Keratinocyte (primary cell): ENCODE data around the gene COQ10B. TPM values are rescaled to one million over a fixed set of nuclear protein-coding genes. Genes with fewer than 3 reads are reported as not detected.

ENCODE experiments used
- DNase-seq: peaks from one replicate; pipeline ENCODE4 v3.0.0-alpha.2; 2011; ENCODE audit warnings: low read depth, missing footprints, low spot score
- FAIRE-seq: peaks from 2 replicates; lab custom pipeline; 2011; peaks lifted over from hg19 to GRCh38; lab: Jason Lieb, UNC
- H2AFZ ChIP-seq: 2 replicates; pipeline ENCODE4 v1.6.0; 2012; ENCODE audit warnings: low read length, control low read depth, inconsistent platforms; ENCODE audit not compliant: control insufficient read depth
- H3K27ac ChIP-seq: 2 replicates; pipeline ENCODE4 v1.5.1; 2011; ENCODE audit warnings: low read length; ENCODE audit not compliant: control insufficient read depth, insufficient read depth
- H3K27me3 ChIP-seq: 3 replicates; pipeline ENCODE4 v1.6.0; 2011; ENCODE audit warnings: low read length; ENCODE audit not compliant: control insufficient read depth, insufficient read depth; ENCODE audit errors: extremely low read depth
- H3K36me3 ChIP-seq, 2 experiments: 2 replicates in 1 of 2; 3 replicates in 1 of 2; pipeline ENCODE4 v1.5.1; 2011; ENCODE audit warnings: low read length in 2 of 2, mild to moderate bottlenecking in 1 of 2; ENCODE audit not compliant: control insufficient read depth in 2 of 2, insufficient read depth in 2 of 2; ENCODE audit errors: extremely low read depth in 1 of 2
- H3K4me1 ChIP-seq: 3 replicates; pipeline ENCODE4 v1.5.1; 2011; ENCODE audit warnings: low read length; ENCODE audit not compliant: control insufficient read depth, insufficient read depth; ENCODE audit errors: extremely low read depth
- H3K4me2 ChIP-seq: 3 replicates; pipeline ENCODE4 v1.6.0; 2011; ENCODE audit warnings: low read depth, low read length; ENCODE audit not compliant: control insufficient read depth, insufficient read depth; ENCODE audit errors: extremely low read depth
- H3K4me3 ChIP-seq, 3 experiments: fragments of 200-600 bp in 1 of 3; sonication (generic) in 1 of 3; 2 replicates in 2 of 3; 3 replicates in 1 of 3; pipeline ENCODE4 v1.5.1; 2011 to 2016; ENCODE audit warnings: low read length in 3 of 3, mild to moderate bottlenecking in 3 of 3, control low read depth in 2 of 3, inconsistent platforms in 1 of 3, low read depth in 1 of 3, mixed read lengths in 1 of 3, mixed run types in 1 of 3, moderate library complexity in 1 of 3; ENCODE audit not compliant: control insufficient read depth in 2 of 3, insufficient read depth in 2 of 3; ENCODE audit errors: extremely low read depth in 1 of 3
- H3K79me2 ChIP-seq: 2 replicates; pipeline ENCODE4 v1.6.0; 2012; ENCODE audit warnings: low read length; ENCODE audit not compliant: control insufficient read depth, insufficient read depth
- H3K9ac ChIP-seq: 3 replicates; pipeline ENCODE4 v1.6.0; 2011; ENCODE audit warnings: low read length; ENCODE audit not compliant: control insufficient read depth, insufficient read depth; ENCODE audit errors: extremely low read depth
- H3K9me1 ChIP-seq: 3 replicates; pipeline ENCODE4 v1.6.0; 2011; ENCODE audit warnings: low read length; ENCODE audit not compliant: control insufficient read depth, insufficient read depth; ENCODE audit errors: extremely low read depth
- H3K9me3 ChIP-seq: 2 replicates; pipeline ENCODE4 v1.5.1; 2012; ENCODE audit warnings: low read depth, low read length; ENCODE audit not compliant: control insufficient read depth
- H4K20me1 ChIP-seq: 3 replicates; pipeline ENCODE4 v1.6.0; 2011; ENCODE audit warnings: low read length; ENCODE audit not compliant: control insufficient read depth, insufficient read depth; ENCODE audit errors: extremely low read depth
- CTCF ChIP-seq, 3 experiments: IDR thresholded peaks in 1 of 3; conservative IDR thresholded peaks in 1 of 3; optimal IDR thresholded peaks in 1 of 3; 2 replicates in 2 of 3; 3 replicates in 1 of 3; pipeline versions ENCODE3 to v1.5.1; 2011; ENCODE audit warnings: low read length in 3 of 3, mild to moderate bottlenecking in 3 of 3, moderate library complexity in 2 of 3, control low read depth in 1 of 3, inconsistent platforms in 1 of 3; ENCODE audit not compliant: insufficient read depth in 2 of 3; ENCODE audit errors: extremely low read depth in 1 of 3
- EZH2 ChIP-seq: IDR thresholded peaks from one replicate; pipeline ENCODE4 v1.6.1; 2012; ENCODE audit warnings: inconsistent platforms, mild to moderate bottlenecking, low read length, moderate library complexity
- dilution Hi-C: fragments of 300-500 bp; cut with MboI; formaldehyde crosslinking; loops from one replicate; pipeline ENCODE4 v1.7.0; 2020; ENCODE audit warnings: low sequenced_read_pairs; ENCODE audit not compliant: extremely low pct_ligation_motif_present
- polyA plus RNA-seq, 5 experiments: library from polyadenylated mRNA; depleted of rRNA in 3 of 5; stranded (reverse) in 3 of 5; stranded (forward) in 1 of 5; unstranded in 1 of 5; fragments of >200 nt; gene quantifications; 1 replicate in 1 of 5; 2 replicates in 3 of 5; 3 replicates in 1 of 5; pipeline versions ENCODE4 v1.2.1 to v1.2.3, GENCODE V29; 2011 to 2012; ENCODE audit warnings: missing spikeins in 2 of 5, low read depth in 1 of 5, low replicate concordance in 1 of 5

COQ10B gene
- polyA plus RNA-seq, 1 donor (not counting 4 experiments of a cell fraction or from before 2014, with no cell fraction given): 8.8 TPM

DNA sequence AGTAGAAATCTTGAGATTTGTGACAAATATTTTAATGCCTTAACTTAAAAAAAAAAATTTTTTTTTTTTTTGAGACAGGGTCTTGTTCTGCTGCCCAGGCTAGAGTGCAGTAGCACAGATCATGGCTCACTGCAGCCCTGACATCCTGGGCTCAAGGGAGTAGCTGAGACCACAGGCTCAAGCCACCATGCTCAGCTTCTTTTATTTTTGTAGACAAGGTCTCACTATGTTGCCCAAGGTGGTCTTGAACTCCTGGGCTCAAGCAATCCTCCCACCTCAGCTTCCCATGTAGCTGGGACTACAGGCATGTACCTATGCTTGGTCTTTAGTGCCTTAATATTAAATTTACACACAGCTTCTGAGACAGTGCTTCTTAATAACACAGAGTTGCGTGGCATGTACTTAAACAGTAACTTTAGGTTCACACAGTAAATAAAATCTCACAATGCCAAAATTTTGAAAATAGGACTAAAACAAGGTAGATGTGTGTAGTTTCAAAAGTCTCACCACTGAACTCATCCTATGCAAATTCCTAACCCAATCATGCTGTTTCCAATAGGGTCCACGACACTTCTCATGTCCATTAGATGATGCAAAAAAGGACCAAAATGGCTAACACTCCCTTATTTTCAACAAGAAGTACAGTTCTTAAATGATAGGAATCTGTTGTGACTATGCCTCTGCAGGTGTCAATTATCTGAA, 42.2 kb downstream of the COQ10B start:
- H3K4me2 ChIP-seq: peak overlapping the region; percentile 46
- FAIRE-seq: no peak
- H4K20me1 ChIP-seq: peaks cover 9% of the 10 kb centered on the region
- peaks cover 22% of the 10 kb centered on the region for H3K4me1 ChIP-seq
- H3K27ac ChIP-seq: no peak overlapping the region
- no peaks in the 10 kb centered on the region for H3K9me1 ChIP-seq
- no peak overlapping the region for H3K9ac ChIP-seq
- H3K79me2 ChIP-seq: peaks cover 65% of the 10 kb centered on the region
- H3K4me3 ChIP-seq: no peak overlapping the region
- dilution Hi-C loops: no loop called here
- H3K9me3 ChIP-seq: no peaks in the 10 kb centered on the region
- DNase-seq: no peak
- H3K27me3 ChIP-seq: no peaks in the 10 kb centered on the region
- H2AFZ ChIP-seq: no peak overlapping the region
- no peak for TF ChIP-seq EZH2
- TF ChIP-seq CTCF (optimal IDR thresholded peaks at IDR 0.05 in 1 of 3, IDR thresholded peaks at IDR 0.05 in 1 of 3, conservative IDR thresholded peaks at IDR 0.05 in 1 of 3; ENCODE audit: extremely low read depth in 1 of 3, insufficient read depth in 2 of 3, low read length in 3 of 3): no peak
- H3K36me3 ChIP-seq: peaks cover 28 to 35% of the 10 kb centered on the region in 2 experiments

- Histone ChIP-seq H3K4me2 (peak overlapping the region; percentile 77), H4K20me1 (peaks cover 9% of the 10 kb centered on the region), H3K9me1 (no peaks in the 10 kb centered on the region), H3K9me3 (no peaks in the 10 kb centered on the region), H3K27me3 (no peaks in the 10 kb centered on the region), H3K4me1 (peaks cover 26% of the 10 kb centered on the region), H3K36me3 (peaks cover 27 to 31% of the 10 kb centered on the region in 2 experiments), H3K4me3 (peak overlapping the region in 2 of 3 experiments; percentile 1 to 50), H3K9ac (no peak overlapping the region), H3K27ac (no peak overlapping the region), H2AFZ (no peak overlapping the region), H3K79me2 (peaks cover 76% of the 10 kb centered on the region)
- dilution Hi-C loops: no loop called here
- no peak for DNase-seq
- FAIRE-seq: no peak
- TF ChIP-seq EZH2 (no peak), CTCF (optimal IDR thresholded peaks at IDR 0.05 in 1 of 3, IDR thresholded peaks at IDR 0.05 in 1 of 3, conservative IDR thresholded peaks at IDR 0.05 in 1 of 3; ENCODE audit: extremely low read depth in 1 of 3, insufficient read depth in 2 of 3, low read length in 3 of 3) (no peak)
Measured at GRCh38 chr2:197496695-197497094, 43.3 kb downstream of the COQ10B start.
